NCI-H2171 (cell line): ENCODE results near the gene DZIP1.
A peak's percentile ranks its signal among the peaks of the same experiment; 100 is the strongest.

Experiments
- DNase-seq: peaks from one replicate; lab custom pipeline; 2025; lab: John Stamatoyannopoulos, UW

DZIP1 gene

DNA sequence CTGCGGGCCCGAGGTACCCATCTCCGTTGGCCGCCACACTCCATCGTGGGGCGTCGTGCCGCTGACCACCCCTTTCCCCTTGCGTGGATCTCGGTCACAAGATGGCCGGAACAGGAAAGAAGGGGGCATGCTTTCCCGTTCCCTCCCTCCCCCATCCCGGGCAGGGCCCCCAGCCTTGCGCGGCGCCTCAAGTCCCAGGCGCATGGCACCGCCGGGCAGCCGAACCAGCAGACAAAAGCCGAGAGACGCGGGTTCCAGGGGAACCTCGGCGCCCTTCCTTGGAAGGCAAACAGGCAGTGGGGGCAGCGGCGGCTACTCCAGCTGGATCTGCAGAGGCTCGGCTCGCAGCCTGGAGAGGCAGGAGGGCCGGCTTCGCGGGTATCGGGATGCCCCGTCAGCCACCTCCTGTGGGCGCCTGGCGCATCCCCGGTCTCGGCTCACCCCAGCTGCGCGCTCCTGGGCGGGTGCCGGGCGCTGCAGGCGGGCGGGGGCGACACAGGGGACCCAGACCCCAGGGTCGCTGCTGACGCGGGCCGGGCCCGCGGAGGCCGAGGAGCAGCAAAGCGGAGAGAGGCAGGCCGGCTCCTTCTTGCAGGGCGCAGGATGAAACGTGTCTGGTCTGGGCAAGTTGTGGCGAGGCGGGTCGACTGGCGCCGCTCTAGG lies 439 bp downstream of the DZIP1 start:
- DNase-seq = peak; percentile 41

- DNase-seq = no peak
These were observed 953 bp downstream of the DZIP1 start for GRCh38 chr13:95643571-95643935.

- DNase-seq = no peak
These were observed 1.5 kb downstream of the DZIP1 start for GRCh38 chr13:95642999-95643398.

- DNase-seq = no peak
These were observed 2.4 kb downstream of the DZIP1 start for GRCh38 chr13:95642028-95642621.

DNA sequence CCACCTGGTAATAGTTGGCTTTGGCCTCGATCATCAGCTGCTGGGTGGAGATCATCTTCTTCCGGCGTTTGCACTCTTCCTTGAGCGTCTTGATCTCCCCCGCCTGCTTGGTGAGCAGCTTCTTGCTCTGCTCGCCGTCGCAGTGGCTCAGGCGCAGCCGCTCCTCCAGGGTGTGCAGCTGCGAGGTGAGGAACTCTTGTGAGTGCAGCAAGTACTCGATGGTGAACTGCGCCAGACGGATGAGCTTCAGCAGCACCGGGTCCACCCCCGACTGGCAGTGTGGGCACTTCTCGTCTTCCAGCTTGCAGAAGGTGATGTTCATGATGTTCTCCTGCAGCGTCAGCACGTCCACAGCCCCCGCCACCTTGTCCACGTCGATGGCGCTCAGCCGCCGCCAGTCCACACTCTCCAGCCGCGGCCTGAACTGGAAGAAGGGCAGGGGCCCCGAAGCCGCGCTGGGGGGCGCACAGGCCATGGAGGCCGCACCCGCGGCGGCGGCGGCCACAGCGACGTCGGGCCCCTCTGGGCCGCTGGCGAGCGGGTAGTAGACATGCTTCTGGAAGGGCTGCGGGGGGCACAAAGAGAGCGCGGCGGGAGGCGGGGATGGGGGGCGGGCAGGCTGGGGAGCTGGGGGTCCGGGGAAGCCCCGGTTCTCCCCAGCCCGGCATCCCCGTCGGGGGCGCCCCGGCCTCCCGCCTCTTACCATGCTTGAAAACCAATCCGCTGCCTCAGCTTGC lies 3.0 kb downstream of the DZIP1 start:
- DNase-seq = no peak

DNA sequence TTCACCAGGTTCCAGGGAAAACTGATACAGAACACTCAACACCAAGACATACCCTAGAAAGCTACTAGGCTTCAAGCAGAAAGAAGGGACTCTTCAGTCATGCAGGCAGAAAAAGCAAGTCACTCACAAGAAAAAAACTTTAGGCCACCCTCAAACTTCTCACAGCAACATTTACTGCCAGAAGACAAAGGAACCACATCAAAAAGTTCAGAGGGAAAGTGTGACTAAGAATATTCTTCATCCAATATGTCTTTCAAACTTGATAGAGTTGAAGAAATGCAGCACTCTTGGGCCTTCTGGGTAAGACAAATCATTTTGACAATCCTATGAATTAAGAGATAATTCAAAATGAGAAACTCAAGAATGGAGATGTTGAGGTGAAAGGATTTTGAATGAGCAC lies 7.7 kb downstream of the DZIP1 start:
- DNase-seq = no peak

DNA sequence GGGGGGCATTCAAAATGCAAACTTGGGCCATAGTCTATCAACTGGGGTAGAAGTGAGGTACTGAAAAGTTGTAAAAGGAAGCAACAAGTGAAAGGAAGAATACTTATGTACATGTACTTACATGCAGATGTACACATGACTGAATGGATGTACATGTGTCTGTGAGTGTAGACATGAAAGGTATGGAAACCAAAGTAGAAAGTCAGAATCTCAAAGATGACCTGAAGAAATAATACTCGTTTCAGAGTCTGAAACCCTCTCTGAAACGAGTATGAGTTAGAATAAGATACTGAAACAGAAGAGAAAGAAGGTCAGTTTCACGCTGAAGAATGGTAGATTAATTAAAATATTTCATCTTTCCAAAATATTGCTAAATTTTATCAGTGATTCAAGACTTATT lies 13.9 kb downstream of the DZIP1 start:
- DNase-seq = no peak

- no peak for DNase-seq
These were observed 15.4 kb downstream of the DZIP1 start for GRCh38 chr13:95629071-95629470.

GRCh38 chr13:95628488-95628887 lies 16.0 kb downstream of the DZIP1 start:
- no peak for DNase-seq

GRCh38 chr13:95627590-95627989 lies 16.9 kb downstream of the DZIP1 start:
- DNase-seq = no peak

- no peak for DNase-seq
These were observed 17.7 kb downstream of the DZIP1 start for GRCh38 chr13:95626768-95627167.

DNA sequence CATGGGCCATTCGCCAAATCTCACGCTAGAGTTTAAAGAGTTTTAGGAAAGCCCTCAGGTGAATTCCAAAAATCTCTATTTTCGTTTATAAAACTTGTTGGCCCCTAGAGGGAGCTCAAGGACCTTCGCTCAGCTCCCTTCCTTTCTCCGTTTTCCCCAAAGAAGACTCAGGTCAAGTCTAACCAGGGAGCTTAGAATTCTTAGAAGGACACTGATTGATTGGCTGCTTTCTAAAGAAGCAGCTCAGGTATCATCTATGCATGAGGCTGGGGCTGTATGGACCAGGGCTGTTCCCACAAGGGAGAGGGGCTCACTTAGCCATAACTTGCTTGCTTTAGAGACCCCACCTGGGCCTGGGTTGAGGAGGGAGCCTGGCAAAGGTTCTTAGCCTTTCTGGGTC lies 20.5 kb downstream of the DZIP1 start:
- DNase-seq = peak; percentile 27

- no peak for DNase-seq
These were observed 21.4 kb downstream of the DZIP1 start for GRCh38 chr13:95623141-95623540.

- DNase-seq = no peak
These were observed 23.5 kb downstream of the DZIP1 start for GRCh38 chr13:95620825-95621498.

GRCh38 chr13:95620030-95620824 lies 24.3 kb downstream of the DZIP1 start:
- no peak for DNase-seq

DNA sequence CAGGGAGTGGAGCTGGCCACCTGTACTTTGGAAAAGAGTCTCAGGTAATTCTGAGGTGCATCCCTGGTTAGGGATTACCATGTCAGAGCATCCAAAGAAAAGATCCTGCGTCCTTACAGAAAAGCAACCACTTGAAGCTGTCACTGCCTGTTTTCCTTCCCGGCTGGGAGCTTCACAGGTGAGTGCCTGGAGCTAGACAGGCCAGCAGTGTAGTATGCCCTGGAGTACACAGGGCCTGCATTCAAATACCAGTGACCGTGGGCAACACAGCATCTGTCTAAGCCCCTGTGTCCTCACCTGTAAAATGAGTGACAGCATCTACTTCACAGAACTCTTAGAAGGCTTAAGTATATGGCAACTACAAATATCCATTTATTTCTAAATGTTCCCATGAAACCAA lies 29.0 kb downstream of the DZIP1 start:
- no peak for DNase-seq

DNA sequence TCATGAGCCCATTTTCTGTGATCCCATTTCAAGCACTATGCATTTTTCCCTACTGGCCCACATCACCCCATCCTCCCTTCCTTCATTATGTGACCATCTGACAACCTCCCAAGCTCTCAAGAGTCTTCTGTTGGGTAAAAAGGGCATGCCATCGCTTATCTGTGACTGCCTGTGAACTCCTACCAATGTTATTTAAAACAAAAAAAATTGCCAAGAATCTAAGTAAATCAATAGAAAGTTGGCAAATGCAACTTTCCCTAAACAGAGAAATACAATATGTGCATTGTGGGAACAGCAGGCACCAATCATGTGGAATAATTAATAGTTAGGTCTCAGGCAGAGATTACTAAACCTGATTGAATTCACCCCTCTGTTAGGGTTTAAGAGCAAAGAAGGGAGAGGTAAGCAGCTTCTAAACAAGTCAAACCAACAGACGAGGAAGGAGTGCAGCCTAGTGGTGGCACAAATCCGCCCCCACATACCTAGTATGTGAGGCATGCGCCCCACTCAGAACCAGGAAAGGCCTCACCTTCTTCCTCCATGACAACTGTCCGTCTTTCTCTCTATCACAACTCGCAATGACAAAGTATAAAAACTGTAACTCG lies 29.8 kb downstream of the DZIP1 start:
- DNase-seq = no peak

DNA sequence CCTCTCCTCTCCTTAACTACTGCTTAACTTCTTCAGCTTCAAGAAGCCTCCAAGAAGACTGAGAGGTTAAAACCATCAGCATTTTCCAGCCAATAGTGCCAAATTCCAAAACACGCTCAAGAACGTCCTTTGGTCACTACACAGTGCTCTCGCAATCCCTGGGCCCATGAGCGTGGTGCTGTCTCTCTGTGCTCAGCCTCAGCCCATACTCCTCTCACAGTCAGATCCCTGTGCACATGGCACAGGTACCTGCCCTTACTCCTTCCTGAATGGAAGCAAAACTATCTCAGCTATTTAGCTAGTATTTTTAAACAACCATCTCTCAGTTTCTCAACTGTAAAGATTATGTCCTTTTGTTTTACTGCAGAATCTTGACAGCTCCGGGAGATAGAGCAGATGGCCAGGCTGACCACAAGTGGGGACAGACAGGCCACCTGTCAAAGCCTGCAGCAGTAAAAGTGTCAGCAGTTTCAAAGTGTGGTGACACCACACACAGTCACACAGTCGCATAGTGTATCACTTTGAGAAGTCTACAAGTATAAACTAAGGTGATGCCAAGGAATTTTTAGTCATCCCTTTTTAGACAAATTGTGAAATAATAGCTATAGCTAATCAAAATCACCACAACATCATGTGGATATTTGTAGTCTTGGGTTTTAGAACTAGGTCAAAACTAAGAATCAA lies 35.7 kb downstream of the DZIP1 start:
- DNase-seq = no peak

DNA sequence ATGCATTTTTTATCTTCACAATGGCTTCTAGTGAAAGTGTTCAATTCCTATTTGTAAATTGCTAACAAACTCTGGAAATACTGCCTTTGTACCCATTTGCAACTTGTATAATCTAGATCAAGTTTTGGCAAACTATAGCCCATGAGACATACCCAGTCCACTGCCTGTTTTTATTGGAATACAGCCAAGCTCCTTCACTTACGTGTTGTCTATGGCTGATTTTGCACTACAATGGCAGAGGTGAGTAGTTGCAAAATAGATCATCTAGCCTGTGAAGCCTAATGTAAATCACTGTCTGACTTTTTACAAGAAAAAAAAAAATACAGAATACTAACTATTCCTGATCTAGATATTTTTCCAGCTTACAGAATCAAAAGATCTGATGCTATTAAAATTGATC lies 37.1 kb downstream of the DZIP1 start:
- DNase-seq = no peak

- no peak for DNase-seq
These were observed 38.9 kb downstream of the DZIP1 start for GRCh38 chr13:95605448-95606125.

DNA sequence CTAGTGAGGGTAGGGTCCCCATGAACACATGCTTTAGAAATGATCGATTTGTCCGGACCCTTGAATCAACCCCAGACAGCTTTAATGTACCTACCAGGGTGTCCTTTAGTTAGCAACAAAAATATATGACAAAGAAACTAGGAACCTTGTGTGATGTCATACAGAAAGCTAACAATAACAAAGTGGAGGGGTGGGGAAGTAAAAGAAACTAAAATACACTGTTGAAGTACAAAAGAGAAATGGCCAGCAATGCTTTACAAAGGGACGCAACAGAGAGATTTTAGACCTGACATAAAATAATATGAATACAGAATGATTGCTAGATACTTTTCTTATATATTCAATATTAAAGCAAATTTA lies 40.0 kb downstream of the DZIP1 start:
- DNase-seq = no peak
